Natural killer cell (primary cell): ENCODE data around the gene ACVR1. TPM values are rescaled to one million over a fixed set of nuclear protein-coding genes. Genes with fewer than 3 reads are reported as not detected.

Source experiments
- ATAC-seq, 3 donors: fragments of 150-1000 bp in 2 of 3; fragments of 200-7000 bp in 1 of 3; cut with Tn5 transposase; 1 replicate in 1 of 3; 2 replicates in 2 of 3; pipeline ENCODE4 v1.10.0; 2021; ENCODE audit warnings: mild to moderate bottlenecking in 2 of 3, moderate library complexity in 2 of 3
- DNase-seq, 2 donors: peaks; one replicate each; pipeline versions ENCODE4 v3.0.0 to v3.0.0-alpha.2; 2013 to 2021; ENCODE audit warnings: mixed read lengths in 1 of 2
- H3K27ac ChIP-seq: one replicate; pipeline ENCODE4 v1.5.1; 2013; ENCODE audit warnings: mild to moderate bottlenecking, low read length
- H3K27me3 ChIP-seq: one replicate; pipeline ENCODE4 v1.6.1; 2013; ENCODE audit warnings: low read length; ENCODE audit not compliant: control insufficient read depth, insufficient read depth
- H3K36me3 ChIP-seq: one replicate; pipeline ENCODE4 v1.6.1; 2013; ENCODE audit warnings: low read length; ENCODE audit not compliant: control insufficient read depth, insufficient read depth
- H3K4me1 ChIP-seq: one replicate; pipeline ENCODE4 v1.6.1; 2013; ENCODE audit warnings: low read length; ENCODE audit not compliant: control insufficient read depth, insufficient read depth
- H3K4me3 ChIP-seq: one replicate; pipeline ENCODE4 v1.5.1; 2013; ENCODE audit warnings: low read length
- H3K9me3 ChIP-seq: one replicate; pipeline ENCODE4 v1.6.1; 2013; ENCODE audit warnings: low read length; ENCODE audit not compliant: control insufficient read depth, insufficient read depth
- H3K27ac Mint-ChIP-seq, 2 donors: one replicate each; pipeline ENCODE4 v1.8.0; 2022; ENCODE audit warnings: mild to moderate bottlenecking in 2 of 2, mixed read lengths in 2 of 2, moderate library complexity in 1 of 2
- H3K27me3 Mint-ChIP-seq, 2 donors: one replicate each; pipeline ENCODE4 v1.8.0; 2022; ENCODE audit warnings: low read depth in 2 of 2, mixed read lengths in 2 of 2
- H3K36me3 Mint-ChIP-seq: one replicate; pipeline ENCODE4 v1.8.0; 2022; ENCODE audit warnings: mixed read lengths
- H3K4me1 Mint-ChIP-seq, 2 donors: one replicate each; pipeline ENCODE4 v1.8.0; 2022; ENCODE audit warnings: mixed read lengths in 2 of 2
- H3K4me3 Mint-ChIP-seq: one replicate; pipeline ENCODE4 v1.8.0; 2022; ENCODE audit warnings: mild to moderate bottlenecking, moderate library complexity, mixed read lengths
- H3K9me3 Mint-ChIP-seq, 2 donors: one replicate each; pipeline ENCODE4 v1.8.0; 2022; ENCODE audit warnings: mixed read lengths in 2 of 2
- CTCF ChIP-seq: fragments of 200-600 bp; IDR thresholded peaks from one replicate; pipeline ENCODE4 v1.8.0; 2022; ENCODE audit warnings: antibody characterized with exemption
- WGBS: methylation state at CpG from one replicate; pipeline ENCODE4 v1.1.7; 2013; ENCODE audit warnings: missing lambda C conversion rate; ENCODE audit not compliant: insufficient coverage; 5-methylcytosine and 5-hydroxymethylcytosine counted together
- intact Hi-C: fragments of 100-400 bp; cut with micrococcal nuclease; formaldehyde crosslinking; loops from one replicate; pipeline ENCODE4 v1.14.2; 2022
- total RNA-seq, 4 donors: library from RNA; stranded (reverse); fragments of 120-200 nt in 1 of 4; gene quantifications; one replicate each; pipeline versions ENCODE4 v1.2.3 to v1.2.4, GENCODE V29; 2013 to 2022

ACVR1 gene
- total RNA-seq, 3 donors from 2014 or later (not counting 1 experiment from before 2014, with no cell fraction given): 3.3 to 6.9 (median 6.1) TPM

- no peak for ATAC-seq
- H3K9me3 ChIP-seq: no peaks in the 10 kb centered on the region
- WGBS: no CpG with 5 or more reads among the region's 2 CpGs
- Mint-ChIP-seq H3K4me1 (no peaks in the 10 kb centered on the region), H3K27me3 (no peaks in the 10 kb centered on the region), H3K9me3 (no peaks in the 10 kb centered on the region), H3K4me3 (no peak overlapping the region), H3K36me3 (no peaks in the 10 kb centered on the region), H3K27ac (no peak overlapping the region)
- no peaks in the 10 kb centered on the region for H3K4me1 ChIP-seq
- H3K4me3 ChIP-seq: no peak overlapping the region
- intact Hi-C loops: no loop called here
- no peaks in the 10 kb centered on the region for H3K27me3 ChIP-seq
- no peak for DNase-seq
- H3K27ac ChIP-seq: no peak overlapping the region
- H3K36me3 ChIP-seq: no peaks in the 10 kb centered on the region
- no peak for TF ChIP-seq CTCF
These were observed 7.1 kb downstream of the ACVR1 start for GRCh38 chr2:157868993-157869392.

- ATAC-seq (no peak), DNase-seq (no peak)
- intact Hi-C loops: no loop called here
- H3K9me3 Mint-ChIP-seq: no peaks in the 10 kb centered on the region
- Histone ChIP-seq H3K36me3 (no peaks in the 10 kb centered on the region), H3K4me1 (no peaks in the 10 kb centered on the region), H3K9me3 (no peaks in the 10 kb centered on the region), H3K27me3 (no peaks in the 10 kb centered on the region), H3K27ac (no peak overlapping the region), H3K4me3 (no peak overlapping the region)
- no peaks in the 10 kb centered on the region for H3K36me3 Mint-ChIP-seq
- no peaks in the 10 kb centered on the region for H3K27me3 Mint-ChIP-seq
- H3K27ac Mint-ChIP-seq: no peak overlapping the region
- TF ChIP-seq CTCF: no peak
- H3K4me3 Mint-ChIP-seq: no peak overlapping the region
- no peaks in the 10 kb centered on the region for H3K4me1 Mint-ChIP-seq
These were observed 8.4 kb downstream of the ACVR1 start for GRCh38 chr2:157867703-157868102.

- ATAC-seq (no peak), DNase-seq (no peak)
- Histone ChIP-seq H3K27me3 (no peaks in the 10 kb centered on the region), H3K36me3 (no peaks in the 10 kb centered on the region), H3K4me3 (no peak overlapping the region), H3K9me3 (no peaks in the 10 kb centered on the region), H3K27ac (no peak overlapping the region), H3K4me1 (no peaks in the 10 kb centered on the region)
- TF ChIP-seq CTCF: no peak
- Mint-ChIP-seq H3K9me3 (no peaks in the 10 kb centered on the region), H3K27me3 (no peaks in the 10 kb centered on the region), H3K4me3 (no peak overlapping the region), H3K36me3 (no peaks in the 10 kb centered on the region), H3K27ac (no peak overlapping the region), H3K4me1 (no peaks in the 10 kb centered on the region)
- intact Hi-C loops: no loop called here
- 96% methylated on average over 4 of the region's 4 CpGs for WGBS
These were observed 9.2 kb downstream of the ACVR1 start for GRCh38 chr2:157866666-157867642.
